ENCODE results near the gene NCOA1. TPM values are rescaled to one million over a fixed set of nuclear protein-coding genes. Genes with fewer than 3 reads are reported as not detected.

Gene NCOA1
- total and polyA plus RNA-seq, 2 of the 4 experiments (the other 2 are of a cell fraction), result 6.7 to 11.3 TPM

GRCh38 chr2:24723665-24724064 is 232.6 kb downstream of the NCOA1 start:
- H3K14ac ChIP-seq (replicated peaks; ENCODE audit: low read depth, low read length), result no peak overlapping the region
- intact Hi-C loops (cut with micrococcal nuclease) (no loop called here), dilution Hi-C loops (cut with HindIII; ENCODE audit: low sequenced_read_pairs, unreplicated experiment) (no loop called here), in situ Hi-C loops (cut with MboI; ENCODE audit: low sequenced_read_pairs) (no loop called here)
- no peak overlapping the region for H2BK120ac ChIP-seq (ENCODE audit: low read depth, low read length)
- H4K20me1 ChIP-seq (ENCODE audit: insufficient read depth, low read length), result no peaks in the 10 kb centered on the region
- ChIA-PET POLR2A (ENCODE audit: unreplicated experiment) (no interaction called here), CTCF (no interaction called here)
- no peak overlapping the region for H3K4ac ChIP-seq (ENCODE audit: low read depth, low read length)
- H2AK9ac ChIP-seq (replicated peaks; ENCODE audit: low read depth, low read length, poor library complexity), result no peak overlapping the region
- H2AK5ac ChIP-seq (ENCODE audit: low read depth, low read length), result no peak overlapping the region
- no peak overlapping the region for H3K27ac ChIP-seq (ENCODE audit: insufficient read depth, low read length)
- H3K9ac ChIP-seq (ENCODE audit: low read depth, low read length), result no peak overlapping the region
- no peak overlapping the region for H3K18ac ChIP-seq (ENCODE audit: low read depth, low read length)
- H2BK15ac ChIP-seq (ENCODE audit: low read depth, low read length), result no peak overlapping the region
- H3K56ac ChIP-seq (ENCODE audit: extremely low read depth, insufficient read depth, low read length), result no peak overlapping the region
- ATAC-seq (ENCODE audit: low read depth), result no peak
- H4K91ac ChIP-seq (ENCODE audit: insufficient read depth, low read depth, low read length), result no peak overlapping the region
- TF ChIP-seq MAZ (IDR thresholded peaks at IDR 0.05; ENCODE audit: borderline replicate concordance, low read depth, low read length) (no peak), SMC3 (IDR thresholded peaks at IDR 0.05; ENCODE audit: low read depth, low read length) (no peak), USF2 (IDR thresholded peaks at IDR 0.05; ENCODE audit: low read depth, low read length) (no peak), NFE2L2 (IDR thresholded peaks at IDR 0.05; ENCODE audit: low read depth, low read length) (no peak), POLR2A (IDR thresholded peaks at IDR 0.05; ENCODE audit: low read depth, low read length) (no peak), MAFK (IDR thresholded peaks at IDR 0.05; ENCODE audit: low read depth, low read length) (no peak), RAD21 (IDR thresholded peaks at IDR 0.05; ENCODE audit: low read length) (no peak), ELK1 (IDR thresholded peaks at IDR 0.05; ENCODE audit: borderline replicate concordance, low read depth, low read length) (no peak), RFX5 (IDR thresholded peaks at IDR 0.05; ENCODE audit: low read depth, low read length) (no peak), CHD1 (IDR thresholded peaks at IDR 0.05; ENCODE audit: low read depth, low read length) (no peak), CEBPB (IDR thresholded peaks at IDR 0.05; ENCODE audit: low read depth, low read length) (no peak), RCOR1 (IDR thresholded peaks at IDR 0.05; ENCODE audit: insufficient replicate concordance, low read length) (no peak), BHLHE40 (IDR thresholded peaks at IDR 0.05; ENCODE audit: low read depth, low read length) (no peak), MXI1 (IDR thresholded peaks at IDR 0.05; ENCODE audit: borderline replicate concordance, low read depth, low read length) (no peak), FOS (IDR thresholded peaks at IDR 0.05; ENCODE audit: low read depth, low read length) (no peak), CTCF (conservative IDR thresholded peaks at IDR 0.05; ENCODE audit: low read depth, low read length) (no peak)
- no peaks in the 10 kb centered on the region for H3K79me1 ChIP-seq (ENCODE audit: low read depth in 1 of 2, low read length in 2 of 2)
- peaks cover 2% of the 10 kb centered on the region; the same call in 1 of the 2 replicates for H3K4me1 ChIP-seq (ENCODE audit: control insufficient read depth, insufficient read depth, low read length)
- 0 out of 2 replicates have a peak, but pooled peaks cover 1% of the 10 kb centered on the region for H3K36me3 ChIP-seq (ENCODE audit: control insufficient read depth, insufficient read depth, low read length)
- no peak overlapping the region for H3K4me3 ChIP-seq (ENCODE audit: insufficient read depth, low read depth, low read length)
- no peaks in the 10 kb centered on the region for H3K9me1 ChIP-seq (ENCODE audit: insufficient read depth, low read length)
- H2BK20ac ChIP-seq (ENCODE audit: low read depth, low read length), result no peak overlapping the region
- H2AFZ ChIP-seq (replicated peaks; ENCODE audit: low read length, poor library complexity), result no peak overlapping the region
- no peaks in the 10 kb centered on the region for H3K27me3 ChIP-seq (ENCODE audit: control insufficient read depth, insufficient read depth, low read length)
- H2BK5ac ChIP-seq (ENCODE audit: low read depth, low read length, poor library complexity, severe bottlenecking), result no peak overlapping the region
- H4K8ac ChIP-seq (ENCODE audit: low read depth in 2 of 2, low read length in 2 of 2), result no peak overlapping the region
- H3K9me3 ChIP-seq (ENCODE audit: control insufficient read depth, insufficient read depth, low read length), result no peaks in the 10 kb centered on the region
- H3K23ac ChIP-seq (ENCODE audit: low read depth, low read length), result no peak overlapping the region
- BruUV-seq (replicated peaks), result no TSS peak
- DNase-seq, result no peak
- no peak overlapping the region for H4K5ac ChIP-seq (ENCODE audit: low read depth, low read length)
- no peak overlapping the region for H3K4me2 ChIP-seq (ENCODE audit: low read depth, low read length)

Data from IMR-90 (cell line).